Gastrocnemius medialis (tissue), 4 donors: ENCODE data around the gene WRAP53. TPM values are rescaled to one million over a fixed set of nuclear protein-coding genes. Genes with fewer than 3 reads are reported as not detected.

Experiments
- ATAC-seq, 2 donors: fragments of 150-250 bp; one replicate each; pipeline ENCODE4 v1.9.1; 2016
- DNase-seq, 2 donors: peaks; one replicate each; pipeline ENCODE4 v3.0.0-alpha.2; 2019
- H3K27ac ChIP-seq, 4 donors: fragments of 200-600 bp; sonication (generic); 1 replicate in 1 of 4; 2 replicates in 3 of 4; pipeline ENCODE4 v1.5.1; 2016 to 2018; ENCODE audit warnings: mild to moderate bottlenecking in 2 of 4, moderate library complexity in 1 of 4
- H3K27me3 ChIP-seq, 3 donors: fragments of 200-600 bp; sonication (generic) in 2 of 3; 1 replicate in 1 of 3; 2 replicates in 2 of 3; pipeline versions ENCODE4 v1.5.1 to v1.6.0; 2016 to 2019; ENCODE audit warnings: mild to moderate bottlenecking in 1 of 3, moderate library complexity in 1 of 3
- H3K36me3 ChIP-seq, 2 donors: fragments of 200-600 bp; sonication (generic) in 1 of 2; one replicate each; pipeline ENCODE4 v1.5.1; 2017 to 2018
- H3K4me1 ChIP-seq, 2 donors: fragments of 200-600 bp; sonication (generic) in 1 of 2; one replicate each; pipeline ENCODE4 v1.5.1; 2016 to 2017; ENCODE audit warnings: mild to moderate bottlenecking in 2 of 2
- H3K4me3 ChIP-seq, 4 donors: fragments of 200-600 bp; sonication (generic) in 3 of 4; 1 replicate in 1 of 4; 2 replicates in 3 of 4; pipeline ENCODE4 v1.5.1; 2016 to 2019; ENCODE audit warnings: mild to moderate bottlenecking in 2 of 4
- H3K9me3 ChIP-seq, 3 donors: fragments of 200-600 bp; sonication (generic) in 2 of 3; 1 replicate in 1 of 3; 2 replicates in 2 of 3; pipeline ENCODE4 v1.5.1; 2016 to 2019
- POLR2A ChIP-seq, 2 donors: fragments of 450-650 bp; IDR thresholded peaks; one replicate each; pipeline ENCODE4 v1.6.1; 2017; ENCODE audit warnings: antibody characterized with exemption in 2 of 2, mild to moderate bottlenecking in 2 of 2, moderate library complexity in 2 of 2
- in situ Hi-C, 4 donors: fragments of 200-750 bp; cut with MboI; loops; one replicate each; pipeline versions ENCODE4 v1.15.0 to v1.8.0; 2017; ENCODE audit warnings: low sequenced_read_pairs in 4 of 4
- intact Hi-C: fragments of 100-400 bp; cut with DNase I; formaldehyde crosslinking; loops from one replicate; pipeline ENCODE4 v1.15.1; 2023; ENCODE audit warnings: low total_unique reads
- total RNA-seq, 4 donors: library from RNA; depleted of rRNA; stranded (reverse); fragments of >200 nt; gene quantifications; one replicate each; pipeline versions ENCODE4 v1.1.0 to v1.2.3, GENCODE V29; 2016
- TF ChIP-seq, protein P1 (sequence below), 5 experiments: fragments of 450-650 bp in 3 of 5; fragments of 200-600 bp in 2 of 5; sonication (generic) in 2 of 5; IDR thresholded peaks in 4 of 5; conservative IDR thresholded peaks in 1 of 5; 1 replicate in 4 of 5; 2 replicates in 1 of 5; pipeline ENCODE4 v1.5.1; 2016 to 2019; ENCODE audit warnings: antibody characterized with exemption in 5 of 5, mild to moderate bottlenecking in 3 of 5, moderate library complexity in 3 of 5

Gene WRAP53
- total RNA-seq, 4 donors from 2014 or later, result 2.6 to 5.8 (median 3.7) TPM

GRCh38 chr17:7732981-7733539, 44.8 kb downstream of the WRAP53 start:
- no peak for ATAC-seq
- Histone ChIP-seq H3K27me3 (no peaks in the 10 kb centered on the region), H3K9me3 (no peaks in the 10 kb centered on the region), H3K36me3 (no peaks in the 10 kb centered on the region), H3K4me1 (no peaks in the 10 kb centered on the region), H3K27ac (no peak overlapping the region), H3K4me3 (no peak overlapping the region)
- intact Hi-C loops, result no loop called here
- in situ Hi-C loops, result loop anchor here in 2 of 4 donors (25.0 kb wide), 2 partner anchors 154 to 254 kb away; partner anchors contain the start of gene CHD3 (in 1 of the 2)
- no peak for TF ChIP-seq POLR2A (IDR thresholded peaks at IDR 0.05)
- TF ChIP-seq, protein P1, sequence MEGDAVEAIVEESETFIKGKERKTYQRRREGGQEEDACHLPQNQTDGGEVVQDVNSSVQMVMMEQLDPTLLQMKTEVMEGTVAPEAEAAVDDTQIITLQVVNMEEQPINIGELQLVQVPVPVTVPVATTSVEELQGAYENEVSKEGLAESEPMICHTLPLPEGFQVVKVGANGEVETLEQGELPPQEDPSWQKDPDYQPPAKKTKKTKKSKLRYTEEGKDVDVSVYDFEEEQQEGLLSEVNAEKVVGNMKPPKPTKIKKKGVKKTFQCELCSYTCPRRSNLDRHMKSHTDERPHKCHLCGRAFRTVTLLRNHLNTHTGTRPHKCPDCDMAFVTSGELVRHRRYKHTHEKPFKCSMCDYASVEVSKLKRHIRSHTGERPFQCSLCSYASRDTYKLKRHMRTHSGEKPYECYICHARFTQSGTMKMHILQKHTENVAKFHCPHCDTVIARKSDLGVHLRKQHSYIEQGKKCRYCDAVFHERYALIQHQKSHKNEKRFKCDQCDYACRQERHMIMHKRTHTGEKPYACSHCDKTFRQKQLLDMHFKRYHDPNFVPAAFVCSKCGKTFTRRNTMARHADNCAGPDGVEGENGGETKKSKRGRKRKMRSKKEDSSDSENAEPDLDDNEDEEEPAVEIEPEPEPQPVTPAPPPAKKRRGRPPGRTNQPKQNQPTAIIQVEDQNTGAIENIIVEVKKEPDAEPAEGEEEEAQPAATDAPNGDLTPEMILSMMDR (IDR thresholded peaks at IDR 0.05 in 4 of 5, conservative IDR thresholded peaks at IDR 0.05 in 1 of 5), result no peak
- DNase-seq, result no peak

DNA sequence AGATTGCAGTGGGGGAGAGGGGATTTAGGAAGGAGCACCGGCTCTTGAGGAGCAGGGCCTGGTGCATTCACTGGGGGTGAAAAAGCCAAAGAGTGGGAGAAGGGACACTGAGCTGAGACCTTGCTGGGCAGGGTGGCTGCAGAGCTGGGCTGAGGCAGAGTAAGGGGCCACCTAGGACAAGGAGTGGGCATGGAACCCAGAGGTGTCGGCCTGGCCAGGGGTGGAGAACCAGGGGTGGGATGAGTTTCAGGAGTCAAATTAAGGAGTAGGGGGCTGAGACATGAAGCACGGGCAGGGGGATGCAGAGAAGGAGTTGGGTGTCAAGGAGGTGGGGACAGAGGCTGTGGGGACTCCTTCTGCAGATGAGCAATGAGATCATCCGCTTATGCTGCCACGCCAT, 49.3 kb downstream of the WRAP53 start:
- intact Hi-C loops (no loop called here), in situ Hi-C loops (loop anchor here in 2 of 4 donors (25.0 kb wide), 2 partner anchors 150 to 250 kb away; partner anchors contain the start of gene CHD3 (in 1 of the 2))
- Histone ChIP-seq H3K9me3 (no peaks in the 10 kb centered on the region), H3K27ac (no peak overlapping the region), H3K4me1 (no peaks in the 10 kb centered on the region), H3K27me3 (peaks cover 0 to 10% (median 7%) of the 10 kb centered on the region in 3 donors), H3K36me3 (no peaks in the 10 kb centered on the region), H3K4me3 (no peak overlapping the region)
- TF ChIP-seq POLR2A (IDR thresholded peaks at IDR 0.05), result no peak
- TF ChIP-seq, protein P1 (IDR thresholded peaks at IDR 0.05 in 4 of 5, conservative IDR thresholded peaks at IDR 0.05 in 1 of 5), result no peak
- ATAC-seq (no peak), DNase-seq (no peak)

- TF ChIP-seq, protein P1 (IDR thresholded peaks at IDR 0.05 in 4 of 5, conservative IDR thresholded peaks at IDR 0.05 in 1 of 5), result no peak
- no peak for TF ChIP-seq POLR2A (IDR thresholded peaks at IDR 0.05)
- intact Hi-C loops (loop anchor here (5.0 to 10.0 kb wide), 5 partner anchors 83 to 315 kb away; partner anchors contain the start of genes CYB5D1, NAA38 and TMEM88), in situ Hi-C loops (loop anchor here in 2 of 4 donors (25.0 kb wide), 2 partner anchors 148 to 248 kb away; partner anchors contain the start of gene CHD3 (in 1 of the 2))
- no peak overlapping the region for H3K27ac ChIP-seq
- ATAC-seq, result no peak
- no peaks in the 10 kb centered on the region for H3K4me1 ChIP-seq
- H3K27me3 ChIP-seq, result peaks cover 0 to 10% (median 7%) of the 10 kb centered on the region in 3 donors
- H3K36me3 ChIP-seq, result no peaks in the 10 kb centered on the region
- no peak overlapping the region for H3K4me3 ChIP-seq
- no peaks in the 10 kb centered on the region for H3K9me3 ChIP-seq
- DNase-seq, result no peak
Measured at GRCh38 chr17:7739746-7740145, 51.5 kb downstream of the WRAP53 start.

GRCh38 chr17:7740481-7741001, 52.3 kb downstream of the WRAP53 start:
- Histone ChIP-seq H3K27me3 (peaks cover 0 to 10% (median 7%) of the 10 kb centered on the region in 3 donors), H3K36me3 (no peaks in the 10 kb centered on the region), H3K4me1 (no peaks in the 10 kb centered on the region), H3K4me3 (peak overlapping the region in 3 of 4 donors; percentile 13 to 25 (median 15)), H3K9me3 (no peaks in the 10 kb centered on the region), H3K27ac (no peak overlapping the region)
- DNase-seq, result no peak
- intact Hi-C loops (loop anchor here (5.0 to 10.0 kb wide), 5 partner anchors 82 to 314 kb away; partner anchors contain the start of genes CYB5D1, NAA38 and TMEM88), in situ Hi-C loops (loop anchor here in 2 of 4 donors (25.0 kb wide), 2 partner anchors 147 to 247 kb away; partner anchors contain the start of gene CHD3 (in 1 of the 2))
- TF ChIP-seq POLR2A (IDR thresholded peaks at IDR 0.05), result no peak
- TF ChIP-seq, protein P1 (IDR thresholded peaks at IDR 0.05 in 4 of 5, conservative IDR thresholded peaks at IDR 0.05 in 1 of 5), result no peak
- ATAC-seq, result no peak
